Loucy (cell line): ENCODE measurements around the gene EDRF1.

Experiments
- H2AFZ ChIP-seq: fragments of 200-600 bp; sonication (generic); 2 replicates; pipeline ENCODE4 v1.6.0; 2016; ENCODE audit warnings: antibody characterized with exemption, mild to moderate bottlenecking, low read length, moderate library complexity
- H3F3A ChIP-seq: fragments of 200-600 bp; 2 replicates; pipeline ENCODE4 v1.6.0; 2016; ENCODE audit warnings: antibody characterized with exemption, low read depth, mild to moderate bottlenecking
- H3K27me3 ChIP-seq: fragments of 200-600 bp; sonication (generic); 2 replicates; pipeline ENCODE4 v1.6.1; 2014; ENCODE audit warnings: low read length, mild to moderate bottlenecking; ENCODE audit not compliant: insufficient read depth, poor library complexity, severe bottlenecking
- H3K36me3 ChIP-seq: fragments of 200-600 bp; sonication (generic); 2 replicates; pipeline ENCODE4 v1.6.1; 2016; ENCODE audit warnings: low read length; ENCODE audit not compliant: insufficient read depth
- H3K4me1 ChIP-seq: fragments of 200-600 bp; sonication (generic); 2 replicates; pipeline ENCODE4 v1.5.1; 2014; ENCODE audit warnings: low read length, mild to moderate bottlenecking; ENCODE audit not compliant: insufficient read depth, poor library complexity, severe bottlenecking
- H3K4me2 ChIP-seq: fragments of 200-600 bp; sonication (generic); 2 replicates; pipeline ENCODE4 v1.6.0; 2014; ENCODE audit warnings: antibody characterized with exemption, low read length, low read depth, mild to moderate bottlenecking; ENCODE audit not compliant: poor library complexity, severe bottlenecking
- H3K4me3 ChIP-seq: fragments of 200-600 bp; sonication (generic); 2 replicates; pipeline ENCODE4 v1.5.1; 2014; ENCODE audit warnings: low read length, mild to moderate bottlenecking, mixed read lengths; ENCODE audit not compliant: poor library complexity, severe bottlenecking
- H3K79me2 ChIP-seq: fragments of 200-600 bp; sonication (generic); 2 replicates; pipeline ENCODE4 v1.6.1; 2014; ENCODE audit warnings: low read length; ENCODE audit not compliant: insufficient read depth
- H3K9ac ChIP-seq: fragments of 200-600 bp; sonication (generic); 2 replicates; pipeline ENCODE4 v1.6.0; 2014; ENCODE audit warnings: mild to moderate bottlenecking, low read depth, low read length, moderate library complexity; ENCODE audit not compliant: poor library complexity, severe bottlenecking
- H3K9me2 ChIP-seq: fragments of 200-600 bp; sonication (generic); replicated peaks from 2 replicates; pipeline ENCODE4 v1.6.1; 2016; ENCODE audit warnings: low read depth, low read length, mixed read lengths
- H3K9me3 ChIP-seq: fragments of 200-600 bp; sonication (generic); 2 replicates; pipeline ENCODE4 v1.6.1; 2014; ENCODE audit warnings: mild to moderate bottlenecking, antibody characterized with exemption, low read length, low read depth; ENCODE audit not compliant: insufficient read depth
- H4K20me1 ChIP-seq: fragments of 200-600 bp; sonication (generic); 2 replicates; pipeline ENCODE4 v1.6.0; 2014; ENCODE audit warnings: antibody characterized with exemption, low read length, mild to moderate bottlenecking; ENCODE audit not compliant: insufficient read depth, poor library complexity, severe bottlenecking
- CTCF ChIP-seq: fragments of 200-600 bp; sonication (generic); conservative IDR thresholded peaks from 2 replicates; pipeline ENCODE4 v1.5.1; 2014; ENCODE audit warnings: mild to moderate bottlenecking, antibody characterized with exemption, low read length
- EZH2phosphoT487 ChIP-seq: fragments of 200-600 bp; IDR thresholded peaks from 2 replicates; pipeline ENCODE4 v1.6.1; 2018; ENCODE audit warnings: antibody characterized with exemption, mild to moderate bottlenecking, moderate library complexity, borderline replicate concordance

Gene EDRF1

GRCh38 chr10:125765835-125766234 is 46.3 kb downstream of the EDRF1 start:
- H3K9me2 ChIP-seq = no peaks in the 10 kb centered on the region
- peaks cover 44% of the 10 kb centered on the region for H3K36me3 ChIP-seq
- H3K4me3 ChIP-seq = no peak overlapping the region
- H3K79me2 ChIP-seq = no peaks in the 10 kb centered on the region
- no peak overlapping the region for H3K4me2 ChIP-seq
- H3K27me3 ChIP-seq = no peaks in the 10 kb centered on the region
- H3K9me3 ChIP-seq = no peaks in the 10 kb centered on the region
- no peaks in the 10 kb centered on the region for H3F3A ChIP-seq
- H3K4me1 ChIP-seq = no peaks in the 10 kb centered on the region
- H3K9ac ChIP-seq = no peak overlapping the region
- H2AFZ ChIP-seq = no peak overlapping the region
- TF ChIP-seq EZH2phosphoT487 (no peak), CTCF (no peak)
- H4K20me1 ChIP-seq = no peaks in the 10 kb centered on the region

GRCh38 chr10:125766511-125766910 is 47.0 kb downstream of the EDRF1 start:
- Histone ChIP-seq H3K4me1 (no peaks in the 10 kb centered on the region), H3F3A (no peaks in the 10 kb centered on the region), H3K9me2 (no peaks in the 10 kb centered on the region), H3K4me3 (no peak overlapping the region), H3K27me3 (no peaks in the 10 kb centered on the region), H3K36me3 (peaks cover 38% of the 10 kb centered on the region), H3K4me2 (no peak overlapping the region), H3K9ac (no peak overlapping the region), H3K9me3 (no peaks in the 10 kb centered on the region), H3K79me2 (no peaks in the 10 kb centered on the region), H2AFZ (no peak overlapping the region), H4K20me1 (no peaks in the 10 kb centered on the region)
- TF ChIP-seq EZH2phosphoT487 (no peak), CTCF (no peak)

GRCh38 chr10:125768219-125768855 is 48.8 kb downstream of the EDRF1 start:
- no peaks in the 10 kb centered on the region for H3K79me2 ChIP-seq
- H3K4me2 ChIP-seq = no peak overlapping the region
- no peak overlapping the region for H3K4me3 ChIP-seq
- no peaks in the 10 kb centered on the region for H3F3A ChIP-seq
- no peaks in the 10 kb centered on the region for H3K9me2 ChIP-seq
- no peaks in the 10 kb centered on the region for H3K9me3 ChIP-seq
- peaks cover 19% of the 10 kb centered on the region for H3K36me3 ChIP-seq
- H3K27me3 ChIP-seq = no peaks in the 10 kb centered on the region
- no peak overlapping the region for H2AFZ ChIP-seq
- H4K20me1 ChIP-seq = no peaks in the 10 kb centered on the region
- TF ChIP-seq EZH2phosphoT487 (no peak), CTCF (no peak)
- H3K4me1 ChIP-seq = no peaks in the 10 kb centered on the region
- H3K9ac ChIP-seq = no peak overlapping the region
